ENCODE measurements around the gene FBXO15.

DNA sequence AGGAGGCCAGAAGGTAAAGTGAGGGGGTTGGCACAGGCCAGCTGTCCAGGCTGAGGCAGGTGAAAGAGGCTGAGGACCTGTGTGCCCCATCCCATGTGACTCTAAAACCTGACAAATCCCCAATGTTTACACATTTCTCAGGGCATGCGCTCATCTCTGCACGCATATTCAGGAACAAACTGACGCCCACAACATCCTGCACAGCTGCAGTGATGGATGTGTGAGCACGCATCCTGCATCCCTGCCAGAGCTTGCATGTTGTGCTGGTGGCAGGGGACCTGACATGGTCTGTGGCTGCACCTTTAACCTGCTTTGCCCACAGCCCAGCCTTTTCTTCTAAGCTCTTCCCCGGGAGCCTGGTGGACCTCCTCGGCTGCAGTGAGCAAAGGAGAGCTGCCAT lies 83.1 kb downstream of the FBXO15 start:
- no peak for TF ChIP-seq FOXM1 (IDR thresholded peaks at IDR 0.05; ENCODE audit: borderline replicate concordance, low read depth)
- TF ChIP-seq TAF1 (IDR thresholded peaks at IDR 0.05; ENCODE audit: low read depth): no peak
- TF ChIP-seq RAD21 (IDR thresholded peaks at IDR 0.05; ENCODE audit: low read depth): no peak
- TF ChIP-seq, protein P1, sequence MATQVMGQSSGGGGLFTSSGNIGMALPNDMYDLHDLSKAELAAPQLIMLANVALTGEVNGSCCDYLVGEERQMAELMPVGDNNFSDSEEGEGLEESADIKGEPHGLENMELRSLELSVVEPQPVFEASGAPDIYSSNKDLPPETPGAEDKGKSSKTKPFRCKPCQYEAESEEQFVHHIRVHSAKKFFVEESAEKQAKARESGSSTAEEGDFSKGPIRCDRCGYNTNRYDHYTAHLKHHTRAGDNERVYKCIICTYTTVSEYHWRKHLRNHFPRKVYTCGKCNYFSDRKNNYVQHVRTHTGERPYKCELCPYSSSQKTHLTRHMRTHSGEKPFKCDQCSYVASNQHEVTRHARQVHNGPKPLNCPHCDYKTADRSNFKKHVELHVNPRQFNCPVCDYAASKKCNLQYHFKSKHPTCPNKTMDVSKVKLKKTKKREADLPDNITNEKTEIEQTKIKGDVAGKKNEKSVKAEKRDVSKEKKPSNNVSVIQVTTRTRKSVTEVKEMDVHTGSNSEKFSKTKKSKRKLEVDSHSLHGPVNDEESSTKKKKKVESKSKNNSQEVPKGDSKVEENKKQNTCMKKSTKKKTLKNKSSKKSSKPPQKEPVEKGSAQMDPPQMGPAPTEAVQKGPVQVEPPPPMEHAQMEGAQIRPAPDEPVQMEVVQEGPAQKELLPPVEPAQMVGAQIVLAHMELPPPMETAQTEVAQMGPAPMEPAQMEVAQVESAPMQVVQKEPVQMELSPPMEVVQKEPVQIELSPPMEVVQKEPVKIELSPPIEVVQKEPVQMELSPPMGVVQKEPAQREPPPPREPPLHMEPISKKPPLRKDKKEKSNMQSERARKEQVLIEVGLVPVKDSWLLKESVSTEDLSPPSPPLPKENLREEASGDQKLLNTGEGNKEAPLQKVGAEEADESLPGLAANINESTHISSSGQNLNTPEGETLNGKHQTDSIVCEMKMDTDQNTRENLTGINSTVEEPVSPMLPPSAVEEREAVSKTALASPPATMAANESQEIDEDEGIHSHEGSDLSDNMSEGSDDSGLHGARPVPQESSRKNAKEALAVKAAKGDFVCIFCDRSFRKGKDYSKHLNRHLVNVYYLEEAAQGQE (IDR thresholded peaks at IDR 0.05; ENCODE audit: low read depth): no peak
